Endodermal cell (in vitro differentiated cells): ENCODE data around the gene BCLAF3. TPM values are rescaled to one million over a fixed set of nuclear protein-coding genes. Genes with fewer than 3 reads are reported as not detected.

Experiments used
- DNase-seq: peaks from one replicate; pipeline ENCODE4 v3.0.0-alpha.2; 2017
- H3K27ac ChIP-seq: 2 replicates; pipeline ENCODE4 v1.5.1; 2013; ENCODE audit warnings: mild to moderate bottlenecking, low read depth, low read length, moderate library complexity
- H3K27me3 ChIP-seq: 2 replicates; pipeline ENCODE4 v1.6.1; 2013; ENCODE audit warnings: mild to moderate bottlenecking, low read length, moderate library complexity; ENCODE audit not compliant: insufficient read depth, control insufficient read depth, poor library complexity, severe bottlenecking
- H3K36me3 ChIP-seq: 2 replicates; pipeline ENCODE4 v1.7.0; 2013; ENCODE audit warnings: mild to moderate bottlenecking, low read length, moderate library complexity; ENCODE audit not compliant: control insufficient read depth, insufficient read depth
- H3K4me1 ChIP-seq: one replicate; pipeline ENCODE4 v1.7.0; 2013; ENCODE audit warnings: low read length; ENCODE audit not compliant: control insufficient read depth, insufficient read depth
- H3K4me3 ChIP-seq: 2 replicates; pipeline ENCODE4 v1.5.1; 2013; ENCODE audit warnings: mild to moderate bottlenecking, low read length, moderate library complexity
- H3K9ac ChIP-seq: 2 replicates; pipeline ENCODE4 v1.6.1; 2013; ENCODE audit warnings: mild to moderate bottlenecking, low read length, moderate library complexity; ENCODE audit not compliant: poor library complexity, severe bottlenecking; ENCODE audit errors: extremely low read depth
- H3K9me3 ChIP-seq: 2 replicates; pipeline ENCODE4 v1.6.1; 2013; ENCODE audit warnings: mild to moderate bottlenecking, low read length, moderate library complexity; ENCODE audit not compliant: control insufficient read depth
- H3K27ac Mint-ChIP-seq: 2 replicates; pipeline ENCODE4 v1.8.0; 2020; ENCODE audit warnings: mixed read lengths
- H3K27me3 Mint-ChIP-seq: 2 replicates; pipeline ENCODE4 v1.8.0; 2021; ENCODE audit warnings: mild to moderate bottlenecking, mixed read lengths; ENCODE audit not compliant: insufficient read depth
- H3K36me3 Mint-ChIP-seq: 2 replicates; pipeline ENCODE4 v1.8.0; 2020; ENCODE audit warnings: low read depth, mixed read lengths
- H3K4me1 Mint-ChIP-seq: 2 replicates; pipeline ENCODE4 v1.8.0; 2020; ENCODE audit warnings: mixed read lengths
- H3K4me3 Mint-ChIP-seq: 2 replicates; pipeline ENCODE4 v1.8.0; 2020; ENCODE audit warnings: mild to moderate bottlenecking, moderate library complexity, mixed read lengths
- H3K9me3 Mint-ChIP-seq: 2 replicates; pipeline ENCODE4 v1.8.0; 2020; ENCODE audit warnings: mild to moderate bottlenecking, mixed read lengths
- CTCF ChIP-seq: fragments of 200-600 bp; sonication (generic); conservative IDR thresholded peaks from 2 replicates; pipeline ENCODE4 v1.5.0; 2021; ENCODE audit warnings: antibody characterized with exemption, mild to moderate bottlenecking
- WGBS, 2 experiments: methylation state at CpG; one replicate each; pipeline versions ENCODE4 v1.1.5 to v1.1.7; 2013; ENCODE audit warnings: missing lambda C conversion rate in 2 of 2, mixed read lengths in 1 of 2; ENCODE audit not compliant: insufficient coverage in 1 of 2, insufficient read length in 1 of 2; 5-methylcytosine and 5-hydroxymethylcytosine counted together
- total RNA-seq, 2 donors: library from RNA; stranded (reverse); fragmentation: NEBNext Ultra II Directional in 1 of 2; extraction: Animal tissue kit (Norgen Biotek cat#: 25700) in 1 of 2; gene quantifications; 2 replicates in 1 of 2; 3 replicates in 1 of 2; pipeline ENCODE4 v1.2.1, GENCODE V29; 2021

BCLAF3 gene
- total RNA-seq, 2 donors from 2014 or later: 8.7 to 9.7 TPM

GRCh38 chrX:20015945-20016615 lies 25.2 kb upstream of the BCLAF3 start:
- TF ChIP-seq CTCF: no peak
- H3K27ac Mint-ChIP-seq: no peak overlapping the region
- Histone ChIP-seq H3K36me3 (no peaks in the 10 kb centered on the region), H3K4me3 (no peak overlapping the region), H3K27ac (no peak overlapping the region), H3K27me3 (no peaks in the 10 kb centered on the region), H3K4me1 (no peaks in the 10 kb centered on the region), H3K9ac (no peak overlapping the region), H3K9me3 (no peaks in the 10 kb centered on the region)
- WGBS, 2 experiments: 89% methylated on average over 9 of the region's 9 CpGs; no CpG with 5 or more reads in 1 of the 2 experiments
- no peaks in the 10 kb centered on the region for H3K4me1 Mint-ChIP-seq
- H3K9me3 Mint-ChIP-seq: peaks cover 69% of the 10 kb centered on the region
- no peaks in the 10 kb centered on the region for H3K36me3 Mint-ChIP-seq
- no peak overlapping the region for H3K4me3 Mint-ChIP-seq
- no peak for DNase-seq
- H3K27me3 Mint-ChIP-seq: no peaks in the 10 kb centered on the region

- Mint-ChIP-seq H3K27me3 (no peaks in the 10 kb centered on the region), H3K27ac (no peak overlapping the region), H3K4me3 (no peak overlapping the region), H3K36me3 (no peaks in the 10 kb centered on the region), H3K9me3 (peaks cover 70% of the 10 kb centered on the region), H3K4me1 (no peaks in the 10 kb centered on the region)
- Histone ChIP-seq H3K27ac (no peak overlapping the region), H3K4me3 (no peak overlapping the region), H3K9ac (no peak overlapping the region), H3K27me3 (no peaks in the 10 kb centered on the region), H3K36me3 (no peaks in the 10 kb centered on the region), H3K4me1 (no peaks in the 10 kb centered on the region), H3K9me3 (no peaks in the 10 kb centered on the region)
- WGBS, 2 experiments: no CpG with 5 or more reads among the region's 1 CpG
- DNase-seq: no peak
- TF ChIP-seq CTCF: no peak
Measured at GRCh38 chrX:20015422-20015821, 24.6 kb upstream of the BCLAF3 start.

GRCh38 chrX:20011608-20012007 lies 20.7 kb upstream of the BCLAF3 start:
- no peak overlapping the region for H3K27ac Mint-ChIP-seq
- H3K36me3 ChIP-seq: no peaks in the 10 kb centered on the region
- H3K4me3 ChIP-seq: no peak overlapping the region
- H3K27ac ChIP-seq: no peak overlapping the region
- no peak overlapping the region for H3K4me3 Mint-ChIP-seq
- 92% methylated on average over 2 of the region's 4 CpGs; no CpG with 5 or more reads in 1 of the 2 experiments for WGBS, 2 experiments
- no peak for DNase-seq
- H3K9me3 Mint-ChIP-seq: peaks cover 78% of the 10 kb centered on the region
- H3K36me3 Mint-ChIP-seq: no peaks in the 10 kb centered on the region
- no peak overlapping the region for H3K9ac ChIP-seq
- no peaks in the 10 kb centered on the region for H3K9me3 ChIP-seq
- peaks cover 5% of the 10 kb centered on the region for H3K4me1 Mint-ChIP-seq
- H3K27me3 Mint-ChIP-seq: no peaks in the 10 kb centered on the region
- no peaks in the 10 kb centered on the region for H3K27me3 ChIP-seq
- TF ChIP-seq CTCF: no peak
- no peaks in the 10 kb centered on the region for H3K4me1 ChIP-seq
